Hematopoietic multipotent progenitor cell treated with erythropoietin and hydrocortisone succinate and interleukin-3 and kit ligand, for 8 days (in vitro differentiated cells): ENCODE measurements around the gene RAD21L1.
A peak's percentile ranks its signal among the peaks of the same experiment; 100 is the strongest.
"Not testable (repeated sequence)": the region's sequence is repeated elsewhere in the genome, so short reads cannot be mapped to it uniquely, and the experiment has no call there.

Source experiments
- DNase-seq: peaks from one replicate; pipeline ENCODE4 v3.0.0-alpha.2; 2015

RAD21L1 gene

GRCh38 chr20:1232286-1233111, 6.7 kb downstream of the RAD21L1 start:
- DNase-seq: no peak

- no peak for DNase-seq
Observed at GRCh38 chr20:1240549-1240948, 14.7 kb downstream of the RAD21L1 start.

GRCh38 chr20:1241456-1241855, 15.6 kb downstream of the RAD21L1 start:
- DNase-seq: no peak

DNA sequence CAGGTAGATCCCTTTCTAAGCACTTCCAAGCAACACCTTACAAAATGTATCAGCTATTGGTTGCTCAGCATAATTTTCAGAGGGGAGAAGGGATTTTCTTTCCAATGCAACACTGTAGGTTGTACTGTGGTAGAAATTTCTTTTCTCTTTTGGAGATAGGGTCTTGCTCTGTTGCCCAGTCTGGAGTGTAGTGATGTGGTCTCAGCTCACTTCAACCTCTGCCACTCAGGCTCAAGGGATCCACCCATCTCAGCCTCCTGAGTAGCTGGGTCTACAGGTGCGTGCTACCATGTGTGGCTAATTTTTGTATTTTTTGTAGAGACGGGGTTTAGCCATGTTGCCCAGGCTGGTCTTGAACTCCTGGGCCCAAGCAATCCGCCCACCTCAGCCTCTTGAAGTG, 16.3 kb downstream of the RAD21L1 start:
- DNase-seq: no peak

DNA sequence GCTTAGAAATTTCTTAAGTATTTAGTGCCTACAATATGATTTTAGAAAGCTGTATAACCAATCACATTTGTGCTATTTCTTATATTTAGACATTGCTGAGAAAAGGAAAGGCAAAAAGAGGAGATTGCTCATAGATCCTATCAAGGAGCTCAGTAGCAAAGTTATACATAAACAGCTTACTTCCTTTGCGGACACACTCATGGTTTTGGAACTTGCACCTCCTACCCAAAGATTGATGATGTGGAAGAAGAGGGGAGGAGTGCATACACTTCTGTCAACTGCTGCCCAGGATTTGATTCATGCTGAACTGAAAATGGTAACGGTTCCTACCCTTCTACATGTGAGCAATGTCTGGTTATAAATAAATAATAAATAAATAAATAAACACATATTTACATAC, 16.7 kb downstream of the RAD21L1 start:
- no peak for DNase-seq

DNA sequence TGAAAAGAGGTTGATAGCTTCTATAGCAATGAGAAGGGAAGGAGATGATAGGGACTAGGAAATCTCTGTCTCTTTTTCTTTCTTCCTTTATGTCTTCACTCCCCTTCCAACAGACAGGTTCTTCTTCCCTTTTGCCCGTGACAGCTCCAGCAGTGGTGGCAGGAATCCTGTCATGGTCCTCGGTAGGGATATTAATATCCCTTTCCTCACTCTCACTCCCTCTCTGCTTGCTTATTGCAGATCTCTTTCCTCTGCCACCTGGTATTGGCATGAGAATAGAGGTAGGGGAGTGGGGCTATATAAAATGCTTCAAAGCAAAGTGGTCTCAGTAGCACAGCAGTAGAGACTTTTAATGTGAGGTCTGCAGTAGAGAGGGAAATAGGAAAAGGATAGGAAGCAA, 19.7 kb downstream of the RAD21L1 start:
- no peak for DNase-seq

DNA sequence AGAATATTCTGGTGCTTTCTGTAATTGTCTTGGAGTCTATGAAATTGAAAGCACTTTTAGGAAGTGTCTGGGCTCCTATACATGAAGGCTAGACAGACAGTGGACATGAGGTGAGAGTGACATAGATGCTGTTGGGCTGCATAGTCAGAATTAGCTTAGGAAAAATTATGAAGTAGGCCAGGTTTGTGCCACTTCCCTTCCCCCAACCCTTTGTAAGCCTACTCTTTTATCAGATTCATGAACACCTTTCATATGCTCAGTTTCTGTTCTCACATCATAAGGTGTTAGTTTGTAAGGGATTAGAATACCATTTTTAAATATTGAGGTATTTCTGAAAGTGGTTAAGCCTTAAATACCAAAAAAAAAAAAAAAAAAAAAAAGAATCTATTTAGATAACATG, 21.8 kb downstream of the RAD21L1 start:
- no peak for DNase-seq

- DNase-seq: not testable (repeated sequence)
Observed at GRCh38 chr20:1250282-1250681, 24.4 kb downstream of the RAD21L1 start.

DNA sequence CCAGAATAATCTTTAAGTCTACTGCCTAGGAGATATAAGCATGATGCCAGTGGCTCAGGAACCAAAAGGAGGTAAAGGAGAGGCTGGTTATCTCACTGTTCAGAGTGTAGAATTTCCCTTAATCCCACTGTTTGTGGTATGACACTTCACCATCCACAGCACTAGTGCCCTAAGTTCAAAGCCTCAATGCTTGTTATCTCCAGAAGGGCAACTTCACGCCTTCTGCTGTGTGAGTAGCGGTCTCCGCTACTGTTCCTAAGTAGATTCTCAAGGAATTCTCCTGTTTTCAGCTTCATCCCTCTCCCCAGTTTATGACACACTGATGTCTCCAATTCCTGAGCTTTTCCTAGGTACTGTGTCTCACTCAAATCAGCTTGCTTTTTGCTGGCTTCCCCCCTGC, 26.6 kb downstream of the RAD21L1 start:
- no peak for DNase-seq

DNA sequence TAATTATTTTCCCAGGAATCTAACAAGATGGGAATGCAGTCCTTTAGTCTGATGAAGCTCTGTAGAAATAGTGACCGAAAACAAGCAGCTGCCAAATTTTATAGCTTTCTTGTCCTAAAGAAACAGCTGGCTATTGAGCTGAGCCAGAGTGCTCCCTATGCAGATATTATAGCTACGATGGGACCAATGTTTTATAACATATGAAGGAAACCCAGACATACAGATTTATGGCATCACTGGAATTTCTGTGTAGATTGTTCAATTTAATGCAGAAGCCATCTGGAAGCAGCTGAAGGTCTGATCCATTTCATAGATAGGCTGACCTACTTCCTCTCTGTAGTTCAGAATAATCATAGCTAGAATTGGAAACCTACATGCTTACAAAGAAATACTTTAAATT, 28.4 kb downstream of the RAD21L1 start:
- no peak for DNase-seq

DNA sequence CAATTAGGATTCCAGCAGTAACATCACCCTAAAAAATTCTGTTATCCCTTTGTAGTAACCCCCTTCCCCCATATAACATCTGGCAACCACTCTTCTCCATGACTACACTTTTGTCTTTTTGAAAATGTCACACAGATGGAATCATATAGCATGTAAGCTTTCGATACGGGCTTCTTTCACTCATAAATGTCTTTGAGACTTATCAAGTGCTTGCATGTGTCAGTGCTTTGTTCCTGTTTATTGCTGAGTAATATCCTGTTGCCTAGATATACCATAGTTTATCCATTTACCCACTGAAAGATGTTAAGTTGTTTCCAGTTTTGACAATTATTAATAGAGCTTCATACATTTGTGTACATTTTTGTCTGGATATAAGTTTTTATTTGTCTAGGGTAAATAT, 29.8 kb downstream of the RAD21L1 start:
- DNase-seq: peak; percentile 73

GRCh38 chr20:1263853-1264252, 38.0 kb downstream of the RAD21L1 start:
- DNase-seq: no peak

- no peak for DNase-seq
Observed at GRCh38 chr20:1264727-1265126, 38.9 kb downstream of the RAD21L1 start.

DNA sequence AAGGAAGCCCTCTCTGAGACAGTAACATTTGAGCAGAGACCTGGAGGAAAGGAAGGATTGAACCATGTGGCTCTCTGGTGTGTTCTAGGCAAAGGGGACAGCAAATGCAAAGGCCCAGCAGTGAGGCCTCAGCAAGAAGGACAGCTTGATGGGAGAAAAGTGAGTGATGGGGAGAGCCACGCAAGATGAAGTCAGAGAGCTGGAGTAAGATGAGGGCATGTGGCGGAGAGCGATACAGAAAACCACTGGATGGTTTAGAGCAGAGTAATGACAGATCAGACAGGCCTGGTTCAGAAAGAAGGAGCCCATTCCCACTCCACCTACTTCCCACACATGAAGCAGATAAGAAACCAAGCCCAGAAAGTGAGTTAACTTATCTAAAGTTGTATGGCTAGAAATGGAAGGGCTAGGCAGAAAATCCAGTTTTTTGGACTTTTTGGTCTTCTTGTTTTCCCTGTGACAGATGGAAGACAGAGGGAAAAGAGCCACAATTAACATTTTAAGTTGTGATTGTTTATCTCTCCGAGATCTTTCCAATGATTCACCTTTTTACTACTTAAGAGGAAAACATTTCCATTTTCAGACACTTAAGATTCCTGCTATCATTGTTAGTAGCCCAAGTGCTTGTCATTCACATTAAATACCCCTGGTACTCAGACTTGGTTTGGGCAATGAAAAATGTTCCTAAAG, 39.5 kb downstream of the RAD21L1 start:
- no peak for DNase-seq

GRCh38 chr20:1265916-1266166, 40.0 kb downstream of the RAD21L1 start:
- DNase-seq: no peak

- DNase-seq: peak; percentile 53
Observed at GRCh38 chr20:1266167-1266973, 40.5 kb downstream of the RAD21L1 start, which contains the start of gene SNPH. Gene SNPH (plus strand): TSS chr20:1266294. CDS start chr20:1296240, 29,946 bp downstream.

DNA sequence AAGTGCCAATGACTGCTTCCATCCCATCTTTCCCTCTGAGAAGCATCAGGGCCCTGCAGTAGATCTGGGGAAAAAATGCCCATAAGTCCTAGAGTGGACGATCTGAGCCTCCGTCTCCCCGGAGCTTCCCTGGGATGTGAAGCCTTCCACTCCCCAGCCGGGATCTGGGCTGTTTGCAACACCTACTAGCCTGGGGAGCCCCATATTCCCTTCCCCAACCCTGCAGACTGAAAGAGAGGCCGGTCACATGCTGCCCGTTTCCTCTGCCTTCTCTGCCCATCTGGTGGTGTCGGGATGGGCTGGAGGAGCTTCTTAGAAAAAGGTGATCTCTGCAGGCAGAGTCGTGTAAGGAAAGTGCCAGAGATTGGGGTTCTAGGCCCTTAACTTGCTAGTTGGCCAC, 41.3 kb downstream of the RAD21L1 start:
- DNase-seq: no peak

GRCh38 chr20:1267809-1268374, 42.0 kb downstream of the RAD21L1 start:
- DNase-seq: no peak

DNA sequence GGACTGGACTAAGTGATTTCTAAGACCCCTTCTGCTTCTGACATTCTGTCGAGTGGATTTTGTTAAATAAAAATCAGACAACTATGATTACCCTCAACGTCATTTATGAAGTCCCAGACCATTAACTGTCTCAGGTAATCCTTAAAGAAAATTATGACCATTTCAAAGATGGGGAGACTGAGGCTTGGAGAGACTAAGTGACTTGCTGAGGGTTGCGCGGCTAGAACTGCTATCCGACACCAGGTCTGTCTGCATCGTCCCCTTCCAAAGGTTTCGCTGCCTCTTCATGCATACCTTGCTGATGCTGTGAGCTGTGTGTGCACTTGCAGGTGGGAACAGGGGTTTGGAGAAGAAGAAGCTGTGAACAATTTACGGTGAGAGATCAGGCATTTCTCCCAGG, 43.4 kb downstream of the RAD21L1 start:
- DNase-seq: no peak

DNA sequence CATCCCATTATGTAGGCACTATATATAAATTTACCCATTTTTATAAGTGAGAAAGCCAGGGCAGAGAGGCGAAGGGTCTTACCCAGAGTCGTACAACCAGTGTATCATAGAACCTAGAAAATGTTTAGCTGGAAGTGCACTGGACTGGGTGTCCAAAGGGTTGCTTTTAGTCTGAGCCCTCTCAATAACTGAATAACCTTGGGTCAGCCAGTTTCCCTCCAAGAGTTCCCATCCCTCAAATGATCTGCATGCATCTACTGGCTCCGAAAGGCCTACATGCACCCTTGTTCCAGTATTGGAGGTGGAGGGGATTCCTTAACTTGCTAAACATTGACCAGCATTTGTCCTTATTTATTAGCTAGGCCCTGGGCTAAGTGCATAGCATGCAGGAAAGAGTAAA, 44.0 kb downstream of the RAD21L1 start:
- DNase-seq: no peak

DNA sequence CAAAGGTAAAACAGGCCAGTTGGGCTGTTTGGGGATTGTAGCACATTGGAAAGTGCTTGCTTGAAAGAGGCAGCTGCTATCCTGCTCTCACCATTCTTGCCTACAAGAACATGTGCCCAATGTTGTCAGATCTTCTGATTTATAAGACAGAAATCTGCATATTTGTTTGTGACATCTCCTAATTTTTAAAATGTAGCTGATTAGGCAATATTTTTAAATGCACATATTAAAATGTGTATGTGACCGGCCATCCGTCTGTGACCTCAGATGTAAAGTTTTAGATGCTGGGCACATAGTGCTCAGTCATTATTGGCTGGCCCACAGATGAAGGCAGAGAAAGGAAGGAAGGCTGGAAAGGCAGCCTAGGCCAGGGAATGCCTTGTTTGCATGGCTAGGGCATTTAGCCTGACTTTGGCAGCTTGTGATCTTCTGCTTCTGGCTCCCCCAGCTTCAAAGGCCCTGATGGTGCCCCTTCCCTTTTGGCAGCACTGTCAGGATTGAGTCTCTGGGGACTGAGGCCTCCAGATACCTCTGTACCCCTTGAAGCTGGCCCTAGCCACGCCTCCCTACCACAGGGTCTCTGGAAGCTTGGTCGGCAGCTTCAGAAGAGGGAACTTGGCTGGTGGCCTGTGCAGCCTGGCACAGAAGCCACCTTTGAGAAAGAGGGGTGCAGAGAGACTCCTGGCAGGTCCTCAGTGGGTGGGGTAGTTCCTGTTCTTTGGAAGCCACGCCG, 46.7 kb downstream of the RAD21L1 start:
- DNase-seq: no peak

- no peak for DNase-seq
Observed at GRCh38 chr20:1273366-1273765, 47.5 kb downstream of the RAD21L1 start.
